ENCODE results near the gene CSNK1G1.

The CSNK1G1 gene

GRCh38 chr15:64288999-64289398, 67.0 kb downstream of the CSNK1G1 start:
- H3K4me3 Mint-ChIP-seq: no peak overlapping the region
- no peaks in the 10 kb centered on the region for H3K27me3 Mint-ChIP-seq (ENCODE audit: low read depth)
- TF ChIP-seq CTCF (IDR thresholded peaks at IDR 0.05; ENCODE audit: unreplicated experiment in 3 of 3): no peak
- peaks cover 22% of the 10 kb centered on the region for H3K4me1 Mint-ChIP-seq
- no peaks in the 10 kb centered on the region for H3K36me3 Mint-ChIP-seq (ENCODE audit: low read depth)
- H3K27ac Mint-ChIP-seq: peak overlapping the region in 1 of 3 experiments; percentile 26
- H3K9me3 Mint-ChIP-seq: no peaks in the 10 kb centered on the region

GRCh38 chr15:64288577-64288976, 67.4 kb downstream of the CSNK1G1 start:
- no peaks in the 10 kb centered on the region for H3K36me3 Mint-ChIP-seq (ENCODE audit: low read depth)
- no peaks in the 10 kb centered on the region for H3K9me3 Mint-ChIP-seq
- no peak overlapping the region for H3K4me3 Mint-ChIP-seq
- peak overlapping the region in 1 of 3 experiments; percentile 26 for H3K27ac Mint-ChIP-seq
- TF ChIP-seq CTCF (IDR thresholded peaks at IDR 0.05; ENCODE audit: unreplicated experiment in 3 of 3): no peak
- no peaks in the 10 kb centered on the region for H3K27me3 Mint-ChIP-seq (ENCODE audit: low read depth)
- H3K4me1 Mint-ChIP-seq: peaks cover 22% of the 10 kb centered on the region

- Mint-ChIP-seq H3K27me3 (ENCODE audit: low read depth) (no peaks in the 10 kb centered on the region), H3K9me3 (no peaks in the 10 kb centered on the region), H3K4me1 (peaks cover 22% of the 10 kb centered on the region), H3K27ac (peak overlapping the region in 2 of 3 experiments; percentile 2 to 30), H3K36me3 (ENCODE audit: low read depth) (no peaks in the 10 kb centered on the region), H3K4me3 (no peak overlapping the region)
- TF ChIP-seq CTCF (IDR thresholded peaks at IDR 0.05; ENCODE audit: unreplicated experiment in 3 of 3): no peak
Observed at GRCh38 chr15:64287953-64288352, 68.0 kb downstream of the CSNK1G1 start.

- Mint-ChIP-seq H3K4me3 (no peak overlapping the region), H3K27me3 (ENCODE audit: low read depth) (no peaks in the 10 kb centered on the region), H3K4me1 (peaks cover 22% of the 10 kb centered on the region), H3K27ac (no peak overlapping the region), H3K9me3 (no peaks in the 10 kb centered on the region), H3K36me3 (ENCODE audit: low read depth) (no peaks in the 10 kb centered on the region)
- no peak for TF ChIP-seq CTCF (IDR thresholded peaks at IDR 0.05; ENCODE audit: unreplicated experiment in 3 of 3)
Observed at GRCh38 chr15:64286473-64286872, 69.5 kb downstream of the CSNK1G1 start.

- TF ChIP-seq CTCF (IDR thresholded peaks at IDR 0.05; ENCODE audit: unreplicated experiment in 3 of 3): no peak
- Mint-ChIP-seq H3K4me1 (peaks cover 22% of the 10 kb centered on the region), H3K36me3 (ENCODE audit: low read depth) (no peaks in the 10 kb centered on the region)
Observed at GRCh38 chr15:64285871-64286270, 70.1 kb downstream of the CSNK1G1 start.

GRCh38 chr15:64285150-64285549, 70.8 kb downstream of the CSNK1G1 start:
- peaks cover 22% of the 10 kb centered on the region for H3K4me1 Mint-ChIP-seq
- H3K36me3 Mint-ChIP-seq (ENCODE audit: low read depth): peaks cover 4% of the 10 kb centered on the region
- H3K9me3 Mint-ChIP-seq: no peaks in the 10 kb centered on the region
- TF ChIP-seq CTCF (IDR thresholded peaks at IDR 0.05; ENCODE audit: unreplicated experiment in 3 of 3): no peak
- no peaks in the 10 kb centered on the region for H3K27me3 Mint-ChIP-seq (ENCODE audit: low read depth)
- H3K27ac Mint-ChIP-seq: no peak overlapping the region
- H3K4me3 Mint-ChIP-seq: no peak overlapping the region

More at GRCh38 chr15:64285871-64286270, 70.1 kb downstream of the CSNK1G1 start:
- H3K9me3 Mint-ChIP-seq: no peaks in the 10 kb centered on the region
- H3K4me3 Mint-ChIP-seq: no peak overlapping the region
- no peaks in the 10 kb centered on the region for H3K27me3 Mint-ChIP-seq (ENCODE audit: low read depth)
- H3K27ac Mint-ChIP-seq: peak overlapping the region in 2 of 3 experiments; percentile 1 to 11
